Endothelial cell (in vitro differentiated cells): ENCODE results near the gene SGPL1. TPM values are rescaled to one million over a fixed set of nuclear protein-coding genes. Genes with fewer than 3 reads are reported as not detected.
A peak's percentile ranks its signal among the peaks of the same experiment; 100 is the strongest.

Source experiments
- DNase-seq: peaks from one replicate; pipeline ENCODE4 v3.0.0; 2021; ENCODE audit warnings: low spot score
- H3K27ac Mint-ChIP-seq: one replicate; pipeline ENCODE4 v1.8.0; 2021; ENCODE audit warnings: mixed read lengths, inconsistent platforms; ENCODE audit not compliant: unreplicated experiment
- H3K27me3 Mint-ChIP-seq: one replicate; pipeline ENCODE4 v1.8.0; 2021; ENCODE audit warnings: mild to moderate bottlenecking, moderate library complexity, mixed read lengths, inconsistent platforms; ENCODE audit not compliant: unreplicated experiment
- H3K36me3 Mint-ChIP-seq: one replicate; pipeline ENCODE4 v1.8.0; 2021; ENCODE audit warnings: mild to moderate bottlenecking, low read depth, mixed read lengths, inconsistent platforms; ENCODE audit not compliant: unreplicated experiment
- H3K4me1 Mint-ChIP-seq: one replicate; pipeline ENCODE4 v1.8.0; 2021; ENCODE audit warnings: mild to moderate bottlenecking, mixed read lengths, inconsistent platforms; ENCODE audit not compliant: unreplicated experiment
- H3K4me3 Mint-ChIP-seq: one replicate; pipeline ENCODE4 v1.8.0; 2021; ENCODE audit warnings: mild to moderate bottlenecking, mixed read lengths, inconsistent platforms; ENCODE audit not compliant: unreplicated experiment
- H3K9me3 Mint-ChIP-seq: one replicate; pipeline ENCODE4 v1.8.0; 2021; ENCODE audit warnings: mixed read lengths, inconsistent platforms; ENCODE audit not compliant: unreplicated experiment
- total RNA-seq: library from RNA; stranded (reverse); fragmentation: NEBNext Ultra II Directional; extraction: Animal tissue kit (Norgen Biotek cat#: 25700); gene quantifications from one replicate; pipeline ENCODE4 v1.2.1, GENCODE V29; 2021; ENCODE audit not compliant: unreplicated experiment
- TF ChIP-seq, protein P1 (sequence below): fragments of 200-600 bp; sonication (generic); IDR thresholded peaks from one replicate; pipeline ENCODE4 v1.5.0; 2021; ENCODE audit warnings: antibody characterized with exemption; ENCODE audit not compliant: unreplicated experiment

SGPL1 gene
- total RNA-seq, 1 donor from 2014 or later = 59.0 TPM

DNA sequence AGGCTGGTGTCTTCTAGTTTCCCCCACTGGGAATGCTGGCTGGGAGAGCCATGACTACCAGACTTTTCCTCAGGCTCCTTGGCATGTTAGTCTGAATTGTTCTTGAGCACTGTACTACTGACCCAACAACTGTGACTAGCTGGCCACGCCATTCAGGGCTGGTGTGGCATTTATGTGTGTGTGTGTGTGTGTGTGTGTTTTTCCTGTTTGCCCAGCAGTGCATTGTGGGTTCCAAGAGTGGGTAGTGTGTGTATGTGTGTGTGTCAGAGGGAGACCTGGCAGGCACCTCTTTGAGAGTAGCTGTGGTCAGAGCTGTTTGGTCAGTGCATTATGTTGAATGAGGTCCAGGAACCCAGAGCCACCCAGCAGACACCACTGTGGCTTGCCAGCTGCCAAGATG, 63.5 kb downstream of the SGPL1 start:
- peaks cover 39% of the 10 kb centered on the region for H3K36me3 Mint-ChIP-seq
- no peaks in the 10 kb centered on the region for H3K9me3 Mint-ChIP-seq
- peaks cover 3% of the 10 kb centered on the region for H3K27me3 Mint-ChIP-seq
- H3K4me3 Mint-ChIP-seq = no peak overlapping the region
- DNase-seq = no peak
- TF ChIP-seq, protein P1, sequence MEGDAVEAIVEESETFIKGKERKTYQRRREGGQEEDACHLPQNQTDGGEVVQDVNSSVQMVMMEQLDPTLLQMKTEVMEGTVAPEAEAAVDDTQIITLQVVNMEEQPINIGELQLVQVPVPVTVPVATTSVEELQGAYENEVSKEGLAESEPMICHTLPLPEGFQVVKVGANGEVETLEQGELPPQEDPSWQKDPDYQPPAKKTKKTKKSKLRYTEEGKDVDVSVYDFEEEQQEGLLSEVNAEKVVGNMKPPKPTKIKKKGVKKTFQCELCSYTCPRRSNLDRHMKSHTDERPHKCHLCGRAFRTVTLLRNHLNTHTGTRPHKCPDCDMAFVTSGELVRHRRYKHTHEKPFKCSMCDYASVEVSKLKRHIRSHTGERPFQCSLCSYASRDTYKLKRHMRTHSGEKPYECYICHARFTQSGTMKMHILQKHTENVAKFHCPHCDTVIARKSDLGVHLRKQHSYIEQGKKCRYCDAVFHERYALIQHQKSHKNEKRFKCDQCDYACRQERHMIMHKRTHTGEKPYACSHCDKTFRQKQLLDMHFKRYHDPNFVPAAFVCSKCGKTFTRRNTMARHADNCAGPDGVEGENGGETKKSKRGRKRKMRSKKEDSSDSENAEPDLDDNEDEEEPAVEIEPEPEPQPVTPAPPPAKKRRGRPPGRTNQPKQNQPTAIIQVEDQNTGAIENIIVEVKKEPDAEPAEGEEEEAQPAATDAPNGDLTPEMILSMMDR = no peak
- H3K4me1 Mint-ChIP-seq = peaks cover 24% of the 10 kb centered on the region
- no peak overlapping the region for H3K27ac Mint-ChIP-seq

DNA sequence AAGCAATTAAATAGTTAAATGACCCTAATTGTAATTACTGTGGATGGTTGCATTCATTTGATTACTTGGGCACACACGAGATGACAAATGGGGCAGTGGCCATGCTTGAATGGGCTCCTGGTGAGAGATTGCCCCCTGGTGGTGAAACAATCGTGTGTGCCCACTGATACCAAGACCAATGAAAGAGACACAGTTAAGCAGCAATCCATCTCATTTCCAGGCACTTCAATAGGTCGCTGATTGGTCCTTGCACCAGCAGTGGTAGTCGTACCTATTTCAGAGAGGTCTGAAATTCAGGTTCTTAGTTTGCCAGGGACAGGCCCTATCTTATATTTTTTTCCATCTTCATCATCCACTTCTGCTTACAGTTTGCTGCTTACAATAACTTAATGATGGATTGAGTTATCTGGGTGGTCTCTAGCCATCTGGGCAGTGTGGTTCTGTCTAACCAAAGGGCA, 64.4 kb downstream of the SGPL1 start:
- H3K4me1 Mint-ChIP-seq = peaks cover 28% of the 10 kb centered on the region
- H3K4me3 Mint-ChIP-seq = no peak overlapping the region
- H3K36me3 Mint-ChIP-seq = peaks cover 39% of the 10 kb centered on the region
- H3K9me3 Mint-ChIP-seq = no peaks in the 10 kb centered on the region
- no peak overlapping the region for H3K27ac Mint-ChIP-seq
- peaks cover 3% of the 10 kb centered on the region for H3K27me3 Mint-ChIP-seq
- TF ChIP-seq, protein P1 = peak; percentile 90
- DNase-seq = peak; percentile 73

DNA sequence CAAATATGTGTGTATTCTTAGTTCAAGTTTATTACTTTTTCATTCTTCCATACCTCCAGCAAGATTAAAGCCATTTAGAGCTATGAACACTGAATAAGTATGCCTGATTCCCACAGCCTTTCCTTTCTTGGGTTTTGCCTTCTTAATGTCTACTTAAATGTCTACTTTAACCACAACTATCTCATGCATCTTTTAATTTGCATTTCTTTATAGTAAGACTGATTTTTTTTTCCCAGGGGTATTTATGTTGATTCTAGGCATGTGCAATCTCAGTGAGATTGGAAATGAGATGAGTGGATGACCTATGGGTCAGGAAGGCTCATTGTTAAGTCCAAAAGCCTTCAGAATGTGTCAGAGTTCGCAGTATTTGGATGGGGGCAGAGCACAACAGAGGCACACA, 69.0 kb downstream of the SGPL1 start:
- H3K27ac Mint-ChIP-seq = no peak overlapping the region
- peaks cover 18% of the 10 kb centered on the region for H3K36me3 Mint-ChIP-seq
- no peak overlapping the region for H3K4me3 Mint-ChIP-seq
- peaks cover 11% of the 10 kb centered on the region for H3K27me3 Mint-ChIP-seq
- DNase-seq = no peak
- peaks cover 29% of the 10 kb centered on the region for H3K4me1 Mint-ChIP-seq
- H3K9me3 Mint-ChIP-seq = no peaks in the 10 kb centered on the region
- TF ChIP-seq, protein P1 = no peak

DNA sequence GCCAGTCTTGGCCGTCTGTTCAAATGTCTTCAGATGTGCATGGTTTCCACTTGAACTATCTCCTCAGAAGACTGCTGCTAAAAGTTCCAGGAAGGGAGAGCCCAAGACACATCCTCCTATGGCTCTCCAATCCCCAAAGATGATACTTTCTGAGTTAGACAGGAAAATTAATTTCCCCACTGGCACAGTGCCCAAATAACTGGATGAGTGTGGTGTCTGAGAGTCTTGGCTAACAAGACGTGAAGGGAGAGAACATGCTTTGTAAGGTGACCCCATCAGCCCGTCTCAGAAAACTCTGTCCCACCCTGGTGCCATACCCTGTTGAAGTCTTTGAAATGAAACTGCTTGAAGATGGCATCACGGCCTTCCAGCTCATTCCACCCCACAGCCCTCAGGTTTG, 69.7 kb downstream of the SGPL1 start:
- no peaks in the 10 kb centered on the region for H3K9me3 Mint-ChIP-seq
- H3K36me3 Mint-ChIP-seq = peaks cover 15% of the 10 kb centered on the region
- peaks cover 11% of the 10 kb centered on the region for H3K27me3 Mint-ChIP-seq
- no peak overlapping the region for H3K27ac Mint-ChIP-seq
- no peak for DNase-seq
- H3K4me3 Mint-ChIP-seq = no peak overlapping the region
- H3K4me1 Mint-ChIP-seq = peaks cover 26% of the 10 kb centered on the region
- TF ChIP-seq, protein P1 = no peak

DNA sequence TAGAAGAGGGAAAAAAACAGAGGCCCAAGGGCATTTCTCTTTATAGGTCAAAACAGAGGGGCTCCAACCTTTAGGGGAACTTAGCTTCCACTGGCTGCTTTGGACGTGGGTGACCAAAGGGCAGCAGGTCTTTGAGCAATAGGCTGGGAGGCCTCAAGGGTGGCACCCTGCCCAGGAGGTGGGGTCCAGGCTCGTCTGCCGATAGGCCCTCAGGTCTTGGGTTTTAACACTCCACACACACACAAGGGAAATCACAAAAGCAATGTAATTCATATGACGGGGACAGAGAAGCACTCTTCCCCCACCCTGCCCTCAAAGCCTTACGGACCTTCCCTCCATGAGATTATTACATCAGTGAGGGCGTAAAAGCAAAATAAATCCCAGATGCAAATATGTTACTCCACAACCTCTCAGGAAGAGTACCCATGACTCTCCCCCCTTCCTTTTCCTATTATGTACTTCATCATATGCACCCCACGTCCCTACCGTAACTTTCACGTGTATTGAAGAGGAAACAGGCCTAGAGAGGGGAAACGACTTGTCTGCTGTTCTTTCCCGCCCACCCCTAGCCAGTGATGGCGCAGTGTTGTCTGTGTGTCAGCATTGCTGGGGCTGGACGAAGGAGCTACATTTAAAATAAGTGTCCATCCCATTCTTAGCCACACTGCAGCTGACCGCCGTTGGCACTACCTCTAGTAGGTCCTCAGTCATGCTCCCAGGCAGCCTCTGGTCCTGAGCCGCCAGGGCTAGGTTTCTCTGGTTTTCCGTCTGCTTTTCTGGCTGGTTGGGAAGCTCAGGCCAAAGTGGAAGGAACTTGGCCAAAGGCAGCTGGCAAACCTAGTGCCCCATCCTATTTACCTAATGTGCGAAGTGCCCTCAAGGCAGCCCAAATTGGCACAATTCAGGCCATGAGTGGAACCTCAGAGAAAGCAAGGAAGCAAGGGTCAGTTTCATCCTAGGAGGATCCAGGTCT, 70.5 kb downstream of the SGPL1 start:
- peaks cover 15% of the 10 kb centered on the region for H3K36me3 Mint-ChIP-seq
- TF ChIP-seq, protein P1 = no peak
- peaks cover 26% of the 10 kb centered on the region for H3K4me1 Mint-ChIP-seq
- H3K27me3 Mint-ChIP-seq = peaks cover 11% of the 10 kb centered on the region
- H3K4me3 Mint-ChIP-seq = no peak overlapping the region
- no peaks in the 10 kb centered on the region for H3K9me3 Mint-ChIP-seq
- DNase-seq = no peak
- peak overlapping the region; percentile 13 for H3K27ac Mint-ChIP-seq
